Kidney epithelial cell (primary cell): ENCODE data around the gene ZNF771. TPM values are rescaled to one million over a fixed set of nuclear protein-coding genes. Genes with fewer than 3 reads are reported as not detected.
A peak's percentile ranks its signal among the peaks of the same experiment; 100 is the strongest.

Experiments used
- DNase-seq: peaks from one replicate; pipeline ENCODE4 v3.0.0-alpha.2; 2010; ENCODE audit warnings: low read depth
- H3K27me3 ChIP-seq: 2 replicates; pipeline ENCODE4 v1.6.0; 2011; ENCODE audit warnings: low read length; ENCODE audit not compliant: control insufficient read depth, insufficient read depth
- H3K36me3 ChIP-seq: 2 replicates; pipeline ENCODE4 v1.5.1; 2011; ENCODE audit warnings: low read length; ENCODE audit not compliant: control insufficient read depth, insufficient read depth
- H3K4me3 ChIP-seq: 2 replicates; pipeline ENCODE4 v1.5.1; 2011; ENCODE audit warnings: low read depth, mild to moderate bottlenecking, control low read depth, low read length
- total RNA-seq: library from RNA; depleted of rRNA; stranded (reverse); fragments of >200 nt; gene quantifications from 2 replicates; pipeline ENCODE4 v1.2.3, GENCODE V29; 2015
- TF ChIP-seq, protein P1 (sequence below): IDR thresholded peaks from 2 replicates; pipeline ENCODE4 v1.5.1; 2011; ENCODE audit warnings: mild to moderate bottlenecking, moderate library complexity, low read length, control low read depth, inconsistent platforms; ENCODE audit not compliant: insufficient read depth, poor library complexity, severe bottlenecking

ZNF771 gene
- total RNA-seq, 1 donor from 2014 or later, result 16.7 TPM

DNA sequence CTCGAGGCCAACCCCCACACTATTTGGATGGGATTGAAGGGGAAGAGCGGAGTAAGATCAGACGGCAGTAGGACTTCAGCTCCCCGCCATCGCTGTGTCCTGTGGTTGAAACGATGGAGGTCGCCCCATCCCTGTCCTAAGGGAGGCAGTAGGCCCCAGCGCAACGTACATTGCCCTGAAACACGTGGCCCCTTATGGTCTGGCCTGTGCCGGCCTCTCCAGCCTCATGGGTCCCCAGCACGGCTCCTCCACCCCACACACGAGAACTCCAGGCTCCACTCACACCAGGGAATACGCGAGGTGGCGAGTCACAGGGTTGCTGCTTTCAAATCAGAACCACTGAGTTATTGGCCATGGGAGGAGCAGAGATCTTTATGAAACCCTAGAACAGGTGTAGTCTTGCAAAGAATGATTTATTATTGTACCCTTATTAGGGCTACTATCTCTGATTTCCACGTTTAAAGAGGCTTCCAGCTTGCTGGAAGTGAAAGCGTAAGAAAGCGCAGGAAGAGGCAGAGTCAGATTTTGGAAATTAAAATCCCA lies 23.1 kb downstream of the ZNF771 start:
- Histone ChIP-seq H3K27me3 (no peaks in the 10 kb centered on the region), H3K4me3 (peak overlapping the region; percentile 1), H3K36me3 (no peaks in the 10 kb centered on the region)
- DNase-seq, result no peak
- TF ChIP-seq, protein P1, sequence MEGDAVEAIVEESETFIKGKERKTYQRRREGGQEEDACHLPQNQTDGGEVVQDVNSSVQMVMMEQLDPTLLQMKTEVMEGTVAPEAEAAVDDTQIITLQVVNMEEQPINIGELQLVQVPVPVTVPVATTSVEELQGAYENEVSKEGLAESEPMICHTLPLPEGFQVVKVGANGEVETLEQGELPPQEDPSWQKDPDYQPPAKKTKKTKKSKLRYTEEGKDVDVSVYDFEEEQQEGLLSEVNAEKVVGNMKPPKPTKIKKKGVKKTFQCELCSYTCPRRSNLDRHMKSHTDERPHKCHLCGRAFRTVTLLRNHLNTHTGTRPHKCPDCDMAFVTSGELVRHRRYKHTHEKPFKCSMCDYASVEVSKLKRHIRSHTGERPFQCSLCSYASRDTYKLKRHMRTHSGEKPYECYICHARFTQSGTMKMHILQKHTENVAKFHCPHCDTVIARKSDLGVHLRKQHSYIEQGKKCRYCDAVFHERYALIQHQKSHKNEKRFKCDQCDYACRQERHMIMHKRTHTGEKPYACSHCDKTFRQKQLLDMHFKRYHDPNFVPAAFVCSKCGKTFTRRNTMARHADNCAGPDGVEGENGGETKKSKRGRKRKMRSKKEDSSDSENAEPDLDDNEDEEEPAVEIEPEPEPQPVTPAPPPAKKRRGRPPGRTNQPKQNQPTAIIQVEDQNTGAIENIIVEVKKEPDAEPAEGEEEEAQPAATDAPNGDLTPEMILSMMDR, result no peak

GRCh38 chr16:30434852-30435251 lies 27.4 kb downstream of the ZNF771 start:
- Histone ChIP-seq H3K36me3 (no peaks in the 10 kb centered on the region), H3K4me3 (no peak overlapping the region), H3K27me3 (no peaks in the 10 kb centered on the region)
- TF ChIP-seq, protein P1, result no peak
- no peak for DNase-seq

DNA sequence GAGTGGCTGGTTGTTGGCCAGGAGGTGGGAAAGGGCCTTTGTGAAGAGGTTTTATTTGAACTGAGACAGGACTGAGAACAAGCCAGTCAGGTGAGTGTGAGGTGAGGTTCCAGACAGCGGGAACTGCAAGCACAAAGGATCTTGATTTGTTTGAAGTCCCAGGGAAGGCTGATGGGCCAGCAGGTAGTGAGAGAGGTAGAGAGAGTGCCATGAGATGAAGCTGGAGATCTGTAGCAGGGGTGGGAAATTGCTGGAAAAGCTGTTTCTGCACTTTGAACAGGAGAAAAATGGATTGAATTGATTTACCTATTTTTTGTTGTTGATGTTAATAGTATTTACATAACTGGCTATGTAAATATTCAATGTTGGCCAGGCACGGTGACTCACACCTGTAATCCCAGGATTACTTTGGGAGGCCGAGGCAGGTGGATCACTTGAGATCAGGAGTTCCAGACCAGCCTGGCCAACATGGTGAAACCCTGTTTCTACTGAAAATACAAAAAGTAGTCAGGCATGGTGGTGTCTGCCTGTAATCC lies 30.2 kb downstream of the ZNF771 start:
- DNase-seq, result no peak
- Histone ChIP-seq H3K27me3 (no peaks in the 10 kb centered on the region), H3K36me3 (no peaks in the 10 kb centered on the region), H3K4me3 (no peak overlapping the region)
- TF ChIP-seq, protein P1, result no peak

GRCh38 chr16:30438835-30439234 lies 31.4 kb downstream of the ZNF771 start:
- Histone ChIP-seq H3K27me3 (no peaks in the 10 kb centered on the region), H3K36me3 (no peaks in the 10 kb centered on the region), H3K4me3 (no peak overlapping the region)
- TF ChIP-seq, protein P1, result no peak
- no peak for DNase-seq

- no peaks in the 10 kb centered on the region for H3K27me3 ChIP-seq
- peaks cover 1% of the 10 kb centered on the region for H3K36me3 ChIP-seq
- H3K4me3 ChIP-seq, result no peak overlapping the region
- no peak for DNase-seq
- TF ChIP-seq, protein P1, result no peak
Observed at GRCh38 chr16:30439720-30440348, 32.4 kb downstream of the ZNF771 start.

DNA sequence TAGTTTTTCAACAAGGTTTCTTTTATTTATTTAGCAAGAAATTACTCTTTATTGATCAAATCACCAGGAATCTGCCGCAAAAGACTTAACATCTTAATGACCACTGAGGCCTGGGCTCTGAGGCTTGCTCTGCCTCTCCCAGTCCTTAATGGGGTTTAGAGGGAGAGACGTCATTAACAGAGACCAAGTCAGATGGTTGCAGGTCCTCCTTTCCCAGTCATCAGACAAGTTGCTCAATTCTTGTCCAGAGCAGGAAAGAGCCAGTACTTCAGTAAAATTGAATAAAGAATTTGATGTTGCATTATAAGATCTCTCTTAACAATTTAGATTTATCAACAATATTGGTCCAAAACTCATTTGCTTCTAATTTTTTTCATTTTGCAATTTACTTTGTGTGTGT lies 36.2 kb downstream of the ZNF771 start:
- TF ChIP-seq, protein P1, result no peak
- Histone ChIP-seq H3K36me3 (peaks cover 2% of the 10 kb centered on the region), H3K4me3 (no peak overlapping the region), H3K27me3 (no peaks in the 10 kb centered on the region)
- no peak for DNase-seq
